Breast epithelium (tissue), 3 donors: ENCODE measurements around the gene TBC1D1.

Source experiments
- POLR2A ChIP-seq: fragments of 450-650 bp; IDR thresholded peaks from one replicate; pipeline ENCODE4 v1.6.1; 2016; ENCODE audit warnings: antibody characterized with exemption, mild to moderate bottlenecking, moderate library complexity
- POLR2AphosphoS5 ChIP-seq, 3 donors: sonication (generic); formaldehyde crosslinking; IDR thresholded peaks; one replicate each; pipeline ENCODE4 v1.6.1; 2017; ENCODE audit warnings: antibody characterized with exemption in 3 of 3
- TF ChIP-seq, protein P1 (sequence below), 3 donors: fragments of 450-650 bp; IDR thresholded peaks; one replicate each; pipeline ENCODE4 v1.5.1; 2016 to 2017; ENCODE audit warnings: antibody characterized with exemption in 3 of 3, mild to moderate bottlenecking in 3 of 3, moderate library complexity in 3 of 3

DNA sequence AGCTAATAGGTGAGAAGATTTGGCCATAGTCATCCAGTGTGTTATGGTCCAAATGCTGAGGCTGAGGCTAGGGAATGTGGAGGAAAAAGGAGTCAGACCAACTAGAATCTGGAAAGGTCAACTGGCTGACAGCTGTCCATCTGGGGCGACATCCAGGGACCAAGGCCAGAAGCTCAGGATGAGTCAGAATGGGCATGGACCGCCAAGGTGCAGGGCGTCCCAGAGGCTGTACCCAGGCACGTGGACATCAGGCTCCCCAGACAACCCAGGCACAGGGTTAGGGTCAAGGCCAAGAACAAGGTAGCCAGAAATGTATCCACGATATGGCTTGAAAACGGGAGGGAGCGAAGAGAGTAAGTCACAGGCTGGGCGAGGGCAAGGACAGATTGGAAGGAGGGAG lies 43.2 kb downstream of the TBC1D1 start:
- TF ChIP-seq, protein P1, sequence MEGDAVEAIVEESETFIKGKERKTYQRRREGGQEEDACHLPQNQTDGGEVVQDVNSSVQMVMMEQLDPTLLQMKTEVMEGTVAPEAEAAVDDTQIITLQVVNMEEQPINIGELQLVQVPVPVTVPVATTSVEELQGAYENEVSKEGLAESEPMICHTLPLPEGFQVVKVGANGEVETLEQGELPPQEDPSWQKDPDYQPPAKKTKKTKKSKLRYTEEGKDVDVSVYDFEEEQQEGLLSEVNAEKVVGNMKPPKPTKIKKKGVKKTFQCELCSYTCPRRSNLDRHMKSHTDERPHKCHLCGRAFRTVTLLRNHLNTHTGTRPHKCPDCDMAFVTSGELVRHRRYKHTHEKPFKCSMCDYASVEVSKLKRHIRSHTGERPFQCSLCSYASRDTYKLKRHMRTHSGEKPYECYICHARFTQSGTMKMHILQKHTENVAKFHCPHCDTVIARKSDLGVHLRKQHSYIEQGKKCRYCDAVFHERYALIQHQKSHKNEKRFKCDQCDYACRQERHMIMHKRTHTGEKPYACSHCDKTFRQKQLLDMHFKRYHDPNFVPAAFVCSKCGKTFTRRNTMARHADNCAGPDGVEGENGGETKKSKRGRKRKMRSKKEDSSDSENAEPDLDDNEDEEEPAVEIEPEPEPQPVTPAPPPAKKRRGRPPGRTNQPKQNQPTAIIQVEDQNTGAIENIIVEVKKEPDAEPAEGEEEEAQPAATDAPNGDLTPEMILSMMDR (IDR thresholded peaks at IDR 0.05): no peak
- no peak for TF ChIP-seq POLR2A
- TF ChIP-seq POLR2AphosphoS5 (IDR thresholded peaks at IDR 0.05): no peak
